Activated T-helper 2 cell treated with anti-CD3 and anti-CD28 coated beads, Interferon-gamma antibody, Interleukin-2, Interleukin-4, amounts not matched to agents 10 μg/mL and 5 μg/mL and 100 μg/mL, durations not matched to agents 14 hours and 24 hours and 36 hours (primary cell): Measurements from ENCODE around the gene HLA-F. TPM values are rescaled to one million over a fixed set of nuclear protein-coding genes. Genes with fewer than 3 reads are reported as not detected.

ENCODE experiments used
- DNase-seq: peaks from one replicate; pipeline ENCODE4 v3.0.0; 2021; ENCODE audit warnings: low spot score
- H3K27ac Mint-ChIP-seq: one replicate; pipeline ENCODE4 v1.8.0; 2021; ENCODE audit warnings: mixed read lengths
- H3K27me3 Mint-ChIP-seq: one replicate; pipeline ENCODE4 v1.8.0; 2021; ENCODE audit warnings: low read depth, mixed read lengths
- H3K36me3 Mint-ChIP-seq: one replicate; pipeline ENCODE4 v1.8.0; 2021; ENCODE audit warnings: low read depth, mixed read lengths
- H3K4me1 Mint-ChIP-seq: one replicate; pipeline ENCODE4 v1.8.0; 2021; ENCODE audit warnings: low read depth, mixed read lengths
- H3K4me3 Mint-ChIP-seq: one replicate; pipeline ENCODE4 v1.8.0; 2021; ENCODE audit warnings: low read depth, mild to moderate bottlenecking, moderate library complexity, mixed read lengths
- H3K9me3 Mint-ChIP-seq: one replicate; pipeline ENCODE4 v1.8.0; 2021; ENCODE audit warnings: mixed read lengths
- intact Hi-C: fragments of 100-400 bp; cut with micrococcal nuclease; formaldehyde crosslinking; loops from one replicate; pipeline ENCODE4 v1.15.1; 2023
- total RNA-seq: library from RNA; stranded (reverse); gene quantifications from 2 replicates; pipeline ENCODE4 v1.2.3, GENCODE V29; 2022

HLA-F gene
- total RNA-seq, 1 donor from 2014 or later: 278 TPM

- H3K27ac Mint-ChIP-seq: peak overlapping the region; percentile 62
- H3K4me3 Mint-ChIP-seq: peak overlapping the region; percentile 100
Measured at GRCh38 chr6:29749308-29749662, 26.1 kb downstream of the HLA-F start.

DNA sequence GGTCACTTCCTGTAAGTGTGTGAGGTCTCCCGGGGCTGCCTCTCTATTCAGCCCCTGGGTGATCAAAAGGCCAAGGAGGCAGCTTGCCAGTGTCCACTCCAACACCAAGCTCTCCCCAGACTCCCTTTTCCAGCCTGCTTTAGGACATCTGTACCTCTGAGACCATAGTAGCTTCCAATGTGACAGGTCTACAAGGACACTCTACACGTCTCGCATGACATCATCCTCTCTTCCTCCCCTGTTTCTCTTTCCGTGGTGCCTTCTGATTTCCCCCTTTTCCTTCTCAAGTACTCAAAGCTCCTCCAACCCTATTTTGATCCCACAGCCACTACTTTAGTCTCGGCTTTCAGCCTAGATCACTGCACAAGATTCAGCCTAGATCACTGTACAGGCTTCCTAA is 26.4 kb downstream of the HLA-F start:
- Mint-ChIP-seq H3K27ac (peak overlapping the region; percentile 62), H3K4me1 (peaks cover 41% of the 10 kb centered on the region), H3K4me3 (peak overlapping the region; percentile 100), H3K9me3 (no peaks in the 10 kb centered on the region), H3K36me3 (peaks cover 4% of the 10 kb centered on the region), H3K27me3 (no peaks in the 10 kb centered on the region)
- intact Hi-C loops: loop anchor here (5.0 kb wide), 1 partner anchor 88 kb away; no protein-coding TSS in a partner anchor
- DNase-seq: no peak

More at GRCh38 chr6:29749308-29749662, 26.1 kb downstream of the HLA-F start:
- Mint-ChIP-seq H3K9me3 (no peaks in the 10 kb centered on the region), H3K36me3 (peaks cover 4% of the 10 kb centered on the region), H3K27me3 (no peaks in the 10 kb centered on the region), H3K4me1 (peaks cover 41% of the 10 kb centered on the region)
- DNase-seq: no peak
- intact Hi-C loops: no loop called here

GRCh38 chr6:29750709-29751108 is 27.5 kb downstream of the HLA-F start:
- intact Hi-C loops: loop anchor here (5.0 kb wide), 1 partner anchor 87 kb away; no protein-coding TSS in a partner anchor
- Mint-ChIP-seq H3K4me3 (peak overlapping the region; percentile 22), H3K27me3 (no peaks in the 10 kb centered on the region), H3K4me1 (peaks cover 41% of the 10 kb centered on the region), H3K27ac (no peak overlapping the region), H3K36me3 (peaks cover 4% of the 10 kb centered on the region), H3K9me3 (no peaks in the 10 kb centered on the region)
- no peak for DNase-seq

DNA sequence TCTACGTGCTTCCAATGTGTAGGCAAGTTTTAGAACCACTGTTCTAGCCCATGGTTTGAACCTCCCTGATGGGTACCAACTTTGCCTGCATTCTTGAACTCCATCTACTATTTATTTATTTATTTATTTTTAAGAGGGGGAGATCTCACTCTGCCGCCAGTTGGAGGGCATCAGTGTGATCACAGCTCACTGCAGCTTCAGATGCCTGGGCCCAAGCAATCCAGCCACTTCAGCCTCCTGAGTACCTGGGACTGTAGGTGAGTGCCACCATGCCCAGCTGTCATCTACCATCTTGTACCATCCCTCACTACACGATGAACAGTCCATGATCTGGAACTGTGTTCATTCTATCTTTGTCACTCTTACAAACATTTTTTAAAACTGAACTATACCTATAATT is 28.2 kb downstream of the HLA-F start:
- Mint-ChIP-seq H3K27ac (peak overlapping the region; percentile 29), H3K36me3 (no peaks in the 10 kb centered on the region), H3K4me1 (peaks cover 38% of the 10 kb centered on the region), H3K9me3 (no peaks in the 10 kb centered on the region), H3K4me3 (peak overlapping the region; percentile 92), H3K27me3 (no peaks in the 10 kb centered on the region)
- no peak for DNase-seq
- intact Hi-C loops: loop anchor here (5.0 kb wide), 1 partner anchor 86 kb away; no protein-coding TSS in a partner anchor

DNA sequence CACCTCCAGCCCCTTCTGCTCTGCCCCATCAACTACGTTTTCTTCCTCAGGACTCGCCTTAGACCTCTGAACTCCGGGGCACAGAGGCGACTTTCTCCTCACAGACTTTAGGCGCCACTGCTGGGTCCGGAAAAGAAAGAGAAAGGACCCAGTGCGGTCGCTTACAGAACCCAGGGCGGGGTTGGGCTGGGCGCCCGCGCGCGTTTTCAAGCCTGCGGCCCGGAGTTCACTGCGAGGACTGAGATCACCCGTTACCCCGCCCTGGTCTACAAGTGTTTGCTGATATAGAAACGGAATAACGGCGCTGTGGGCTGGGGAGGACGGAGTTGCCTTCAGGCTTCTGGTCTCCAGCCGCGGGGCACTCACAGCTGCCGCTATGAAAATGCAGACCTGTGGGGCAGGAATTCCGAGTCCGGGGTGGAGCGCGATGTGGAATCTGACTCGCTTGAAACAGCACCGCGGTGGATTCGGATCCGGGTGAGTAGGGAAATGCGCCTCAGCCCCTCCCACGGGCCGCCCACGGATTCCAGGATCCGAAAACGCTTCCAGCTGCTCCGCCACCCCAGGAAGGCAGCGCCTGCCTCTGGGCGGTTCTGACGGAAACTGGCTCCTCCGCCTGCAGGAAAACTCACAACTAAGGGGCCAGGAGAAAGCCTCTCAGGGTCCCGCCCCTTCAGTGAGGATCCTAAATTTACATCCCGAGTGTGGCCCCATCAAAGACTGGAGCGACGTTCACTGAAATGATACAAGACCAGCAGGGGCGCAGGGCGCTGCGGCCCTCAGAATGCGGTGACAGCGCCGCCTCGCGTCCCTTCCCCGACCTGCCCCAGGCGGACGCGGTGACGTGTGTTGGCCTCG is 29.4 kb downstream of the HLA-F start:
- DNase-seq: peak; percentile 79
- Mint-ChIP-seq H3K4me1 (peaks cover 34% of the 10 kb centered on the region), H3K27me3 (no peaks in the 10 kb centered on the region), H3K9me3 (no peaks in the 10 kb centered on the region), H3K36me3 (no peaks in the 10 kb centered on the region), H3K27ac (peak overlapping the region; percentile 89), H3K4me3 (peak overlapping the region; percentile 92)
- intact Hi-C loops: loop anchor here (1.0 to 5.0 kb wide), 3 partner anchors 14 to 85 kb away; no protein-coding TSS in a partner anchor

DNA sequence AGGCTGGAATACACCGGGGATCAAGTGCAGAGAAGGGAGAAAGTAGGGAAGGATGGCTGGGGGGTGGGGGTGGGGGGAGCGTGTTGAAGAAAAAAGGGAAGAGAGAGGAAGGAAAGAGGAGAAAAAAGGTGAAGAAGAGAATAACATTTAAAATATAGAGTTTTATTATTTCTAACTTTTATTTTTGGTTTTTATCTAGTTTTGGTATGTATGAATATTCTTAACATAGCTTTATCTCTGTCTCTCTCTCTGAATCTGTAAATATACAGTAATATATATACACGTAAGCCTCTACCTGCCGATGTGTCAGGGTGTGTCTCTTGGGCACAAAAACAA is 30.0 kb downstream of the HLA-F start:
- Mint-ChIP-seq H3K36me3 (no peaks in the 10 kb centered on the region), H3K4me1 (peaks cover 28% of the 10 kb centered on the region), H3K27ac (peak overlapping the region; percentile 89), H3K4me3 (peak overlapping the region; percentile 92), H3K9me3 (no peaks in the 10 kb centered on the region), H3K27me3 (no peaks in the 10 kb centered on the region)
- intact Hi-C loops: loop anchor here (1.0 to 5.0 kb wide), 3 partner anchors 14 to 84 kb away; no protein-coding TSS in a partner anchor
- no peak for DNase-seq

DNA sequence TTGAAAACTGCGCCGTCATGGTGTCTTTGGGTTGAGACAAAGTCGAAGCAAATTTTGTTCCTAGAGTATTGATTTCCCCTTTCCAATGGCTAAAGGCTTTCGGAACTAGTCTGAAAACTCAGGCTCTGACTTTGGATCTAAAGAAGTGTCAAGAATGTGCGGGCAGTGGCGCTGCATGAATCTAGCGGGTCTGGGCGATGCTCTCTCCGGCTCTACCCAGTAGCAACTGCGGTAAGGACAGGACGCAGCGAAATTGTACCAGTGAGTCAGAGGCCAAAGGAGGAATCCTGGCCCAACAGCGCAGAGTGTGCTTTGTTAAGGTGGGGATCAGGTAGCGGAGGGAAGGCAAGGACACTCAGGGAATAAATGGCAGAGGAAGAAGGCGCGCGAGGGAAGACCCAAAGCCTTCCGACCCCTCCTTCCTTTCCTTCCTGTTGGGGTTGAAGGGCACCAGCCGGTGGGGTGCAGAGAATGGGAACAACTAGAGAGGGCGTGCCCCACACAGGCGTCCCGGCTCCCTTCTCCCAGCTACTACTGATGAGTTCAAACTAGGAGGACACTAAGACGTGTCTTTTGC is 32.1 kb downstream of the HLA-F start:
- H3K4me1 Mint-ChIP-seq: peaks cover 15% of the 10 kb centered on the region
- no peaks in the 10 kb centered on the region for H3K27me3 Mint-ChIP-seq
- H3K27ac Mint-ChIP-seq: no peak overlapping the region
- H3K9me3 Mint-ChIP-seq: no peaks in the 10 kb centered on the region
- no peaks in the 10 kb centered on the region for H3K36me3 Mint-ChIP-seq
- no peak overlapping the region for H3K4me3 Mint-ChIP-seq
- DNase-seq: no peak
- intact Hi-C loops: no loop called here

DNA sequence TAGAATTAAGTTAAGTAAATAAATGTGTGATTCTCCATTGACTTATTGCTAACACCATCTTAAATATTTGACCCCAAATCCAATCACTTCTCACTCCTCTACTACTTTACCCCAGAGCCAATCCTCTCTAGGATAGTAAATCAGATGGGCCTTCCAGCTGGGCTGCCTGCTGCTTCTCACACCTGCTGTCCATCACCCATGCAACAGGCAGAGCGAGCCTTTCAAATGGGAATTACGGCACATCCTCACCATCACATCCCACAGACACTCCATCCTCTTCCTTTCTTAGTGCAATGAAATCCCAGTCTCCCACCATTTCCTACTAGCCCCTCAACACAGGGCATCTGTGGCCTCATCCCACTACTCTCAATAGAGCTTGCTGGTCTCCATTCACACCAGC is 34.0 kb downstream of the HLA-F start:
- H3K27ac Mint-ChIP-seq: no peak overlapping the region
- H3K27me3 Mint-ChIP-seq: no peaks in the 10 kb centered on the region
- intact Hi-C loops: no loop called here
- no peaks in the 10 kb centered on the region for H3K9me3 Mint-ChIP-seq
- no peak overlapping the region for H3K4me3 Mint-ChIP-seq
- no peak for DNase-seq
- H3K4me1 Mint-ChIP-seq: peaks cover 9% of the 10 kb centered on the region
- no peaks in the 10 kb centered on the region for H3K36me3 Mint-ChIP-seq

DNA sequence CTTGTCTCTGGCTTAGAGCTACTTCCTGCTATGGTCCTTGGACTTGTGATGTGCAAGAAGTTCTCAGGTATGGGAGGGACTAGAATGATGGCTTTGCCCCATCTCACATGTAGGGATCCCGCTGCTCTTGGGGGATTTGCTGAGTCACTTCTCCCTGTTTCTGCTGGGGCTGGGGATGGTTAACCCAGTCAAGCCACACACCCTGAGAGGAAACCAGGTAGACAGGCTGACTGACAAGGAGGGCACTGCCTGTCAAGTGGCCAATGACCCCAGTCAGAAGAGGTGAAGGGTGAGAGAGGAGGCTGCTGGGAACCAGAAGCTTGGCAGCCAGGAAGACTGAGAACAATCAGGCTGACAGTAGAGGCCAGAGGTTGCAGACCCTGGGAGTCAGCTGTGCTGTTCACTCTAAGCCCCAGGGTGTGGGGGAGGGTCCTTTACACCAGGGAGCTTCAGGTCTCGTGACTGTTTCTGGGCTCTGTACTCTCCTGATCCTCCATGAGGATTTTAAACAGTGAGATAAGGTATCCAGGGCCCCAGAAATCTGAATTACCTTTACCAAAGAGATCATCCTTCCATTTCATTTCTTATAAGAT is 34.6 kb downstream of the HLA-F start:
- no peak overlapping the region for H3K4me3 Mint-ChIP-seq
- intact Hi-C loops: no loop called here
- no peak for DNase-seq
- H3K27ac Mint-ChIP-seq: no peak overlapping the region
- no peaks in the 10 kb centered on the region for H3K9me3 Mint-ChIP-seq
- no peaks in the 10 kb centered on the region for H3K36me3 Mint-ChIP-seq
- H3K27me3 Mint-ChIP-seq: no peaks in the 10 kb centered on the region
- H3K4me1 Mint-ChIP-seq: peaks cover 7% of the 10 kb centered on the region

DNA sequence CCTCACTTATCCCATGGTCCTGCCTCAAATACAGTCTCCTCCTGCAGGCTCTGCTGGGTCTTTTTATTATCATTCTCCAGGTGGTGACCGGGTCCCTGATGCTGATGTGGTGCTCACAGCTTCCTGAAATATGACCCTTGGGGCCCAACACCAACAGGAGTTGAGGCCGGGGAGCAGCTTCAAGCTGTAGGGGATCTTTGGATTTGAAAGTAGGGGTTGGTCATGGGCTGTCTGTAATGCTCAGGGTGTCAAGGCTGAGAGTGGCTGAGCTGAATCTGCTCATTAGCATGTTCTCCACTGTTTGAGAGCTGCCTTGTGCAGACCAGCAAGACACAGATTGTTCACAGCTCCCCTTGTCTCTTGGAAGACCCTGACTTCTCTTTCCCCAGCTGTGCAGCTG is 35.5 kb downstream of the HLA-F start:
- Mint-ChIP-seq H3K9me3 (no peaks in the 10 kb centered on the region), H3K36me3 (no peaks in the 10 kb centered on the region), H3K27ac (no peak overlapping the region), H3K4me3 (no peak overlapping the region), H3K27me3 (no peaks in the 10 kb centered on the region), H3K4me1 (peaks cover 6% of the 10 kb centered on the region)
- DNase-seq: peak; percentile 3
- intact Hi-C loops: no loop called here

- H3K27ac Mint-ChIP-seq: no peak overlapping the region
- no peaks in the 10 kb centered on the region for H3K36me3 Mint-ChIP-seq
- no peaks in the 10 kb centered on the region for H3K27me3 Mint-ChIP-seq
- intact Hi-C loops: no loop called here
- H3K4me3 Mint-ChIP-seq: no peak overlapping the region
- H3K9me3 Mint-ChIP-seq: no peaks in the 10 kb centered on the region
- H3K4me1 Mint-ChIP-seq: peaks cover 10% of the 10 kb centered on the region
- peak; percentile 2 for DNase-seq
Measured at GRCh38 chr6:29759457-29759856, 36.2 kb downstream of the HLA-F start.

GRCh38 chr6:29760328-29760727 is 37.1 kb downstream of the HLA-F start:
- H3K36me3 Mint-ChIP-seq: no peaks in the 10 kb centered on the region
- DNase-seq: no peak
- H3K4me1 Mint-ChIP-seq: peaks cover 11% of the 10 kb centered on the region
- H3K27me3 Mint-ChIP-seq: no peaks in the 10 kb centered on the region
- H3K27ac Mint-ChIP-seq: no peak overlapping the region
- intact Hi-C loops: no loop called here
- H3K9me3 Mint-ChIP-seq: no peaks in the 10 kb centered on the region
- no peak overlapping the region for H3K4me3 Mint-ChIP-seq

DNA sequence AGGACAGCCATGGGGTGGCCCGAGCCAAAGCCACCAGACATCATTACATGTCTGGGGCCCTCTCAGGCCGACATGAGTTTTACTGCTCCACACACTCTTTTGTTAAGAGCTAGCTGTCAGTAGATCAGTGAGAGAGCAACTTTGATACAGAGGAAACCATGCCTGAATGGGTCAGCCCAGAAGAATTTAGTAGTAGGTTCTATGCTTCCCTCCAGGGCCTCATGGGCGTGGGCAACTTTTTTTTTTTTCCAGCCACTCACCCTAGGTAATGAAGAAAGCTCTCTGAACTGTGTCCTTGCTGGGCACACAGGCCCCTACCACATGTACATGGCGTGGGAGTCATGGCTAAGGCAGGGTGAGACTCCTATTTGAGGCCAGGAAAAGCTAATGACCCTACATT is 38.8 kb downstream of the HLA-F start:
- H3K27ac Mint-ChIP-seq: no peak overlapping the region

More for the DNA sequence above, 38.8 kb downstream of the HLA-F start:
- intact Hi-C loops: no loop called here
- Mint-ChIP-seq H3K36me3 (no peaks in the 10 kb centered on the region), H3K27me3 (peaks cover 3% of the 10 kb centered on the region), H3K9me3 (no peaks in the 10 kb centered on the region), H3K4me3 (no peak overlapping the region), H3K4me1 (peaks cover 11% of the 10 kb centered on the region)
- DNase-seq: no peak
